ENCODE data around the gene VTN.

The VTN gene

DNA sequence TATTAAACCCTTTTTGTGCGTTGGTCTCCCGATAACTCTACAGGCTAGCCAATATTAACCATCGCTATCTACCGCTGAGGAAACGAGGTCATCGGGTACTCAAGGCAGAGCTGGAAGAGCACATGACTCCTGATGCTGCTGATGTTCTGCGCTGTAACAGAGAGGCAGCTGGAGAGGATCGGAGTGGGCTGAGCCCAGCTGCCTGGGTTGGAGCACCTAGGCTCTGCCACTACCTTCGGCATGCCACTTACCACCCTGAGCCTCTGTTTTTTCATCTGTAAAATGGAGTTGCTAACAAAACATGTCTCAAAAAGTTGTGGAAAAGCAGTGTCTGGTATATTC lies 36.3 kb upstream of the VTN start:
- Histone ChIP-seq H2AFZ (ENCODE audit: low read depth, low read length) (no peak overlapping the region), H3K4me2 (ENCODE audit: insufficient read depth, low read length) (no peak overlapping the region)

DNA sequence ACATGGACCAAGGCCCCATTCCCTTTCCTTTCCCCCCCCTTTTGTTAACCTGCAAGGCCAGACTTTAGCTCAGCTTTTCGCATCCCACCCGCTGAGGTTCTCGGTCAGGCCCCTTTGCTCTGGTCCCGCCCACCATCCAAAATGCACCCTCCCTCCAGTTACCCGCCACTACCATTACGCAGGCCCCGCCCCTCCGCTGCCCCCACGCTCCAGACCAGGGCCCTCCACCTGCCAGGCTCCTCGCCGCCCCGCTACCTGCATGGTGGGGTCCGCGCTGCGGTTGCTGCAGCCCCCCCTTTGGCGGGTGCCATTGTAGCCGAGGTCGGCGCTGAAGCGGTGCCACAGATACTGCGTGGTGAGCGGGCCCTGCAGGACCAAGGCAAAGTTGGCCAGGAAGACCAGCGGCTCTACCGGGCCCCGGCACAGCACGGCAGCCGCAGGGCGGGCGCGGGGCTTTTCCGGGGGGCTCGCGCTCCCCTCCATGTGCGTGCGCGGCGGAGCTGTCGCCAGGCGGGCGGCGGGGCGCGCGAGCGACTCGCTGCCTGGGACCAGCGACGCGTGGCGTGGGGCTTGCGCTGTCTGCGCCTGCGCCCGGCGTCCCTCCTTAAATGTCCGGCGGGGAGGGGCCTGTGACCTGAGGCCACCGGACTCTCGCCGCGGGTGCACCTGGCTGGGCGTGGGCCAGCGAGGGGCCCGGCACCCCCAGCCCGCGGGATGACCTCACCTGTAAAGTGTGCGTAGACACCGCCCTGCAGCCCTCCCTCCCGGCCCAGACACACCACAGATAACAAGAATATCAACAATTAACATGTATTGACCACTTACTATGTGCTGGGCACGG lies 35.7 kb upstream of the VTN start, which contains the start of gene SLC46A1:
Gene SLC46A1, minus strand, starts transcription at position 581 of the 841 bp plus-strand sequence. Its CDS starts 98 bp downstream, at position 483.
- Histone ChIP-seq H3K4me1 (ENCODE audit: insufficient read depth, low read length) (no peaks in the 10 kb centered on the region), H3K4me3 (ENCODE audit: low read depth in 1 of 2, low read length in 2 of 2) (no peak within 1 kb of the TSS), H3K4me2 (ENCODE audit: insufficient read depth, low read length) (no peak within 1 kb of the TSS), H3K27ac (ENCODE audit: low read length) (no peak within 1 kb of the TSS), H2AFZ (ENCODE audit: low read depth, low read length) (no peak within 1 kb of the TSS), H3K27me3 (ENCODE audit: insufficient read depth, low read length, poor library complexity) (peaks cover 16% of the 10 kb centered on the region), H3K9ac (ENCODE audit: low read depth, low read length) (no peak within 1 kb of the TSS), H3K79me2 (ENCODE audit: insufficient read depth, low read length) (no peaks in the 10 kb centered on the region), H3K36me3 (ENCODE audit: insufficient read depth, low read length) (no peaks in the 10 kb centered on the region), H3K9me3 (ENCODE audit: insufficient read depth, low read length, severe bottlenecking) (no peaks in the 10 kb centered on the region), H4K20me1 (ENCODE audit: insufficient read depth, low read length) (no peaks in the 10 kb centered on the region; the same call in 1 of the 2 replicates)
- TF ChIP-seq, protein P1, sequence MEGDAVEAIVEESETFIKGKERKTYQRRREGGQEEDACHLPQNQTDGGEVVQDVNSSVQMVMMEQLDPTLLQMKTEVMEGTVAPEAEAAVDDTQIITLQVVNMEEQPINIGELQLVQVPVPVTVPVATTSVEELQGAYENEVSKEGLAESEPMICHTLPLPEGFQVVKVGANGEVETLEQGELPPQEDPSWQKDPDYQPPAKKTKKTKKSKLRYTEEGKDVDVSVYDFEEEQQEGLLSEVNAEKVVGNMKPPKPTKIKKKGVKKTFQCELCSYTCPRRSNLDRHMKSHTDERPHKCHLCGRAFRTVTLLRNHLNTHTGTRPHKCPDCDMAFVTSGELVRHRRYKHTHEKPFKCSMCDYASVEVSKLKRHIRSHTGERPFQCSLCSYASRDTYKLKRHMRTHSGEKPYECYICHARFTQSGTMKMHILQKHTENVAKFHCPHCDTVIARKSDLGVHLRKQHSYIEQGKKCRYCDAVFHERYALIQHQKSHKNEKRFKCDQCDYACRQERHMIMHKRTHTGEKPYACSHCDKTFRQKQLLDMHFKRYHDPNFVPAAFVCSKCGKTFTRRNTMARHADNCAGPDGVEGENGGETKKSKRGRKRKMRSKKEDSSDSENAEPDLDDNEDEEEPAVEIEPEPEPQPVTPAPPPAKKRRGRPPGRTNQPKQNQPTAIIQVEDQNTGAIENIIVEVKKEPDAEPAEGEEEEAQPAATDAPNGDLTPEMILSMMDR (IDR thresholded peaks at IDR 0.05; ENCODE audit: borderline replicate concordance, extremely low read depth, low read length, poor library complexity, severe bottlenecking), result no peak
- no peak for TF ChIP-seq EZH2 (IDR thresholded peaks at IDR 0.05; ENCODE audit: borderline replicate concordance, low read depth, low read length, severe bottlenecking)
- ATAC-seq (ENCODE audit: insufficient read depth, low read depth) (no peak), DNase-seq (no peak)

More for the DNA sequence above, 36.3 kb upstream of the VTN start:
- no peak for DNase-seq
- H3K27ac ChIP-seq (ENCODE audit: low read length), result no peak overlapping the region
- H4K20me1 ChIP-seq (ENCODE audit: insufficient read depth, low read length), result no peaks in the 10 kb centered on the region; the same call in 1 of the 2 replicates
- H3K36me3 ChIP-seq (ENCODE audit: insufficient read depth, low read length), result no peaks in the 10 kb centered on the region
- H3K4me1 ChIP-seq (ENCODE audit: insufficient read depth, low read length), result no peaks in the 10 kb centered on the region
- H3K4me3 ChIP-seq (ENCODE audit: low read depth in 1 of 2, low read length in 2 of 2), result no peak overlapping the region
- no peak for ATAC-seq (ENCODE audit: insufficient read depth, low read depth)
- no peak for TF ChIP-seq EZH2 (IDR thresholded peaks at IDR 0.05; ENCODE audit: borderline replicate concordance, low read depth, low read length, severe bottlenecking)
- TF ChIP-seq, protein P1 (IDR thresholded peaks at IDR 0.05; ENCODE audit: borderline replicate concordance, extremely low read depth, low read length, poor library complexity, severe bottlenecking), result no peak
- H3K9me3 ChIP-seq (ENCODE audit: insufficient read depth, low read length, severe bottlenecking), result no peaks in the 10 kb centered on the region
- no peak overlapping the region for H3K9ac ChIP-seq (ENCODE audit: low read depth, low read length)
- no peaks in the 10 kb centered on the region for H3K79me2 ChIP-seq (ENCODE audit: insufficient read depth, low read length)
- H3K27me3 ChIP-seq (ENCODE audit: insufficient read depth, low read length, poor library complexity), result peaks cover 21% of the 10 kb centered on the region

DNA sequence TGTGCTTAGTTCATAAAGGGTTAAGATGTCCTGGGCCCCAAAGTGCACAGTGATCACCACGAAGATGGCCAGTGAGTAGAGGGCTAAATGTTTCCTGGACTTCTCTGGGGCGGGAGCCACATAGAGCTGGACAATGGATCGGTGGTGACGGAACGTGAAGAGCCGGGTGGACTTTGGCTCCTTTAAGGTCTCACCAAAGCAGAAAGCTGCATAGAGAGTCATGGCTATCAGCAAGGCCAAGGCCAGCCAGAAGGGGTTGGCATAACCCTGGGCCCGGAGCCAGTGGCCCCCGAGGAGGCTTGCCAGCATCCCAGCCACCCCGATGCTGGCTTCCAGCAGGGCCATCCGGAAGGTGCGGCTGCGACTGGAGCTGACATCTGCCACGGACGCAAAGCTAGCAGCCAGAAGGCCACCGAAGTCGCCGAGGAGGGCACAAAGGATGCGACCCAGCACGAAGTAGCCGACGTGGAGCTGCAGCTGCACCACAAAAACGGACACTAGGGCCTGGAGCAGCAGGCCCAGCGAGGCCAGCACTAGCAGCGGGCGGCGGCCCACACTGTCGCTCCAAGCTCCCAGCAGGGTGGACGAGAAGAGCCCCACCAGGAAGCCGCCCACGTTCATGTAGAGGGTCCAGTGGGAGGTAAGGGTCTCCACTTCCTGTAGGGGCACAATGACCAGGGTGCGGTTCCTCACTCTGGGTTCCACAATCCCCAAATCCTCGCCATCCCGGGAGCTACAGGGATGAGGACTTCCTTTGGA lies 34.9 kb upstream of the VTN start:
- Histone ChIP-seq H3K4me1 (ENCODE audit: insufficient read depth, low read length) (no peaks in the 10 kb centered on the region), H3K4me3 (ENCODE audit: low read depth in 1 of 2, low read length in 2 of 2) (no peak overlapping the region), H3K9me3 (ENCODE audit: insufficient read depth, low read length, severe bottlenecking) (no peaks in the 10 kb centered on the region), H2AFZ (ENCODE audit: low read depth, low read length) (no peak overlapping the region), H4K20me1 (ENCODE audit: insufficient read depth, low read length) (no peaks in the 10 kb centered on the region; the same call in 1 of the 2 replicates), H3K27ac (ENCODE audit: low read length) (no peak overlapping the region), H3K36me3 (ENCODE audit: insufficient read depth, low read length) (no peaks in the 10 kb centered on the region), H3K27me3 (ENCODE audit: insufficient read depth, low read length, poor library complexity) (peaks cover 14% of the 10 kb centered on the region), H3K9ac (ENCODE audit: low read depth, low read length) (no peak overlapping the region), H3K4me2 (ENCODE audit: insufficient read depth, low read length) (no peak overlapping the region), H3K79me2 (ENCODE audit: insufficient read depth, low read length) (no peaks in the 10 kb centered on the region)
- DNase-seq (no peak), ATAC-seq (ENCODE audit: insufficient read depth, low read depth) (no peak)
- TF ChIP-seq, protein P1 (IDR thresholded peaks at IDR 0.05; ENCODE audit: borderline replicate concordance, extremely low read depth, low read length, poor library complexity, severe bottlenecking), result no peak
- TF ChIP-seq EZH2 (IDR thresholded peaks at IDR 0.05; ENCODE audit: borderline replicate concordance, low read depth, low read length, severe bottlenecking), result no peak

Measured in DND-41 (cell line).